K562 (cell line): ENCODE data around the gene MFSD2B. TPM values are rescaled to one million over a fixed set of nuclear protein-coding genes. Genes with fewer than 3 reads are reported as not detected.
A peak's percentile ranks its signal among the peaks of the same experiment; 100 is the strongest.
"Not testable (repeated sequence)": the region's sequence is repeated elsewhere in the genome, so short reads cannot be mapped to it uniquely, and the experiment has no call there.

ENCODE experiments used
- ATAC-seq: fragments of 200-7000 bp; cut with Tn5 transposase; 3 replicates; pipeline ENCODE4 v1.9.1; 2020; ENCODE audit warnings: moderate library complexity
- BruUV-seq: library from RNA; stranded (reverse); fragments of 400-500 nt; replicated peaks from 2 replicates; lab custom pipeline; 2021; lab: Mats Ljungman, UMichigan
- CTCF ChIA-PET: fragments of 300-600 bp; formaldehyde crosslinking; extraction: SDS; loops from one replicate; lab custom pipeline; 2021; ENCODE audit warnings: low intra/inter-chr PET ratio; lab: Yijun Ruan, JAX
- POLR2A ChIA-PET: fragments of 300-600, 350-650 bp; sonication (Branson Sonifier 250); formaldehyde crosslinking; extraction: SDS; loops from one replicate; lab custom pipeline; 2021; ENCODE audit warnings: antibody characterized with exemption, inconsistent platforms; lab: Yijun Ruan, JAX
- DNase-seq, 4 experiments: peaks; one replicate each; pipeline versions ENCODE4 v3.0.0 to v3.0.0-alpha.2; 2011 to 2018; ENCODE audit warnings: low spot score in 3 of 4, mixed read lengths in 3 of 4; ENCODE audit errors: extremely low read depth in 1 of 4
- FAIRE-seq: peaks from 2 replicates; lab custom pipeline; 2011; peaks lifted over from hg19 to GRCh38; lab: Jason Lieb, UNC
- H2AFZ ChIP-seq: 2 replicates; pipeline ENCODE4 v1.6.0; 2011; ENCODE audit warnings: low read depth, low read length, control low read depth, inconsistent platforms
- H3K27ac ChIP-seq: fragments of 200-600 bp; 3 replicates; pipeline ENCODE4 v1.8.0; 2011; ENCODE audit warnings: low read depth, mild to moderate bottlenecking, control low read depth, inconsistent platforms, low read length, moderate library complexity, mixed read lengths; ENCODE audit errors: extremely low read depth
- H3K27me3 ChIP-seq, 2 experiments: fragments of 300-600 bp in 1 of 2; 2 replicates in 1 of 2; 3 replicates in 1 of 2; pipeline versions ENCODE4 v1.6.0 to v1.8.0; 2011; ENCODE audit warnings: inconsistent platforms in 2 of 2, low read length in 2 of 2, mild to moderate bottlenecking in 1 of 2, mixed read lengths in 1 of 2, moderate library complexity in 1 of 2; ENCODE audit not compliant: control insufficient read depth in 2 of 2, insufficient read depth in 2 of 2
- H3K36me3 ChIP-seq: fragments of 300-600 bp; 3 replicates; pipeline ENCODE4 v1.8.0; 2011; ENCODE audit warnings: mild to moderate bottlenecking, low read length, inconsistent platforms; ENCODE audit not compliant: control insufficient read depth, insufficient read depth
- H3K4me1 ChIP-seq, 2 experiments: fragments of 200-600 bp in 1 of 2; replicated peaks in 1 of 2; 2 replicates in 1 of 2; 3 replicates in 1 of 2; pipeline versions ENCODE4 v1.5.1 to v1.8.0; 2011; ENCODE audit warnings: inconsistent platforms in 2 of 2, low read length in 2 of 2, mild to moderate bottlenecking in 1 of 2, mixed read lengths in 1 of 2, moderate library complexity in 1 of 2; ENCODE audit not compliant: control insufficient read depth in 2 of 2, insufficient read depth in 2 of 2
- H3K4me2 ChIP-seq: 2 replicates; pipeline ENCODE4 v1.6.1; 2011; ENCODE audit warnings: low read length, control low read depth, inconsistent platforms, mixed read lengths; ENCODE audit not compliant: insufficient read depth
- H3K4me3 ChIP-seq: fragments of 200-600 bp; sonication (generic), shearing (Covaris generic); 2 replicates; pipeline ENCODE4 v1.5.1; 2016; ENCODE audit warnings: control low read depth, inconsistent platforms
- H3K79me2 ChIP-seq: fragments of 200-600 bp; 3 replicates; pipeline ENCODE4 v1.8.0; 2011; ENCODE audit warnings: low read length, inconsistent platforms; ENCODE audit not compliant: control insufficient read depth, insufficient read depth
- H3K9ac ChIP-seq, 2 experiments: 2 replicates each; pipeline versions ENCODE4 v1.6.0 to v1.6.1; 2011; ENCODE audit warnings: low read depth in 2 of 2, low read length in 2 of 2, control low read depth in 1 of 2, inconsistent platforms in 1 of 2, mild to moderate bottlenecking in 1 of 2, mixed read lengths in 1 of 2; ENCODE audit not compliant: insufficient read depth in 1 of 2
- H3K9me1 ChIP-seq: one replicate; pipeline ENCODE4 v1.6.0; 2011; ENCODE audit warnings: inconsistent platforms, mild to moderate bottlenecking, low read length, moderate library complexity; ENCODE audit not compliant: control insufficient read depth, insufficient read depth
- H3K9me3 ChIP-seq: replicated peaks from 2 replicates; pipeline ENCODE4 v1.5.1; 2011; ENCODE audit warnings: low read depth, low read length, inconsistent platforms; ENCODE audit not compliant: control insufficient read depth, insufficient read depth
- H4K20me1 ChIP-seq: replicated peaks from 2 replicates; pipeline ENCODE4 v1.6.1; 2011; ENCODE audit warnings: low read length, inconsistent platforms, mixed read lengths; ENCODE audit not compliant: control insufficient read depth, insufficient read depth
- BCOR ChIP-seq: fragments of 450-650 bp; IDR thresholded peaks from 2 replicates; pipeline ENCODE4 v1.6.1; 2016
- BDP1 ChIP-seq: IDR thresholded peaks from 3 replicates; pipeline ENCODE4 v1.6.1; 2011; ENCODE audit not compliant: insufficient read length, insufficient read depth
- HINFP ChIP-seq: fragments of 450-650 bp; conservative IDR thresholded peaks from 2 replicates; pipeline ENCODE4 v1.6.1; 2016; ENCODE audit warnings: missing genetic modification characterization, low read depth, mild to moderate bottlenecking, control low read depth, missing compliant biosample characterization
- MAFF ChIP-seq: IDR thresholded peaks from 2 replicates; pipeline ENCODE4 v1.6.1; 2012; ENCODE audit warnings: low read length, improper control_type of control experiment
- MAFK ChIP-seq: IDR thresholded peaks from 2 replicates; pipeline ENCODE4 v1.6.1; 2011; ENCODE audit warnings: low read length, improper control_type of control experiment
- NFE2 ChIP-seq: IDR thresholded peaks from 2 replicates; pipeline ENCODE4 v1.6.1; 2014; ENCODE audit warnings: antibody characterized with exemption, low read depth
- TAF1 ChIP-seq: IDR thresholded peaks from 2 replicates; pipeline ENCODE4 v1.6.1; 2011; ENCODE audit warnings: mild to moderate bottlenecking, low read length, moderate library complexity; ENCODE audit not compliant: insufficient read depth, control insufficient read depth, severe bottlenecking; ENCODE audit errors: extremely low read depth
- ZNF324 ChIP-seq: fragments of 250-450 bp; sonication (Bioruptor Pico); IDR thresholded peaks from 2 replicates; pipeline ENCODE4 v1.4.0; 2020; ENCODE audit warnings: mild to moderate bottlenecking
- WGBS: fragments of 100-300 bp; shearing (Covaris generic); methylation state at CpG from one replicate; pipeline ENCODE4 v1.1.6; 2016; ENCODE audit warnings: low coverage, mixed read lengths; ENCODE audit not compliant: insufficient coverage; ENCODE audit errors: missing lambda C conversion rate; 5-methylcytosine and 5-hydroxymethylcytosine counted together
- in situ Hi-C: fragments of 300-500 bp; cut with MboI; formaldehyde crosslinking; loops from 4 replicates; pipeline ENCODE4 v1.15.0; 2018; ENCODE audit warnings: inconsistent platforms, mixed read lengths
- intact Hi-C: fragments of 100-400 bp; cut with micrococcal nuclease; formaldehyde crosslinking; loops from 2 replicates; pipeline ENCODE4 v1.14.2; 2022
- polyA plus RNA-seq, 8 experiments: library from polyadenylated mRNA; depleted of rRNA in 4 of 8; stranded (reverse) in 5 of 8; unstranded in 3 of 8; fragments of >200 nt; fragmentation: Nextera tagmentation in 2 of 8; fragmentation: Illumina TruSeq in 1 of 8; extraction: Ambion mirVana in 2 of 8; extraction: Trizol in 1 of 8; gene quantifications; 2 replicates each; pipeline versions ENCODE4 v1.2.1 to v1.2.3, GENCODE V29; 2011 to 2014; ENCODE audit warnings: inconsistent platforms in 1 of 8, missing spikeins in 1 of 8
- total RNA-seq, 7 experiments: library from RNA; depleted of rRNA in 6 of 7; stranded (reverse); fragments of >200 nt in 6 of 7; fragmentation: Illumina TruSeq in 2 of 7; extraction: Trizol in 2 of 7; gene quantifications; 2 replicates each; pipeline versions ENCODE4 v1.2.1 to v1.2.3, GENCODE V29; 2011 to 2021; ENCODE audit warnings: low replicate concordance in 1 of 7

The MFSD2B gene
- total and polyA plus RNA-seq, 9 of the 15 experiments (the other 6 are each of a cell fraction or from before 2014, with no cell fraction given): 2.6 to 10.9 (median 6.8) TPM

- Histone ChIP-seq H3K36me3 (peaks cover 28% of the 10 kb centered on the region), H3K79me2 (peaks cover 51% of the 10 kb centered on the region)
- 91% methylated on average over 6 of the region's 6 CpGs for WGBS
- H2AFZ ChIP-seq, H3K9ac ChIP-seq, H3K9me3 ChIP-seq, DNase-seq, H4K20me1 ChIP-seq, H3K4me3 ChIP-seq, H3K4me1 ChIP-seq, ATAC-seq, intact Hi-C loops, BruUV-seq, in situ Hi-C loops, FAIRE-seq, H3K4me2 ChIP-seq, H3K27ac ChIP-seq, H3K27me3 ChIP-seq, H3K9me1 ChIP-seq, CTCF ChIA-PET: not testable (repeated sequence)
- POLR2A ChIA-PET: interaction anchor here (0.6 kb wide), 1 partner anchor 116 kb away, joined by 3 read pairs; the partner anchor contains the start of gene ATAD2B
- 0 out of 2 replicates have a peak, but pooled peaks have one; percentile 18 for TF ChIP-seq BCOR
Measured at GRCh38 chr2:24043133-24043532, 33.2 kb downstream of the MFSD2B start.

GRCh38 chr2:24045511-24046508 lies 35.9 kb downstream of the MFSD2B start:
- CTCF ChIA-PET: no interaction called here
- H3K79me2 ChIP-seq: peaks cover 42% of the 10 kb centered on the region
- intact Hi-C loops: no loop called here
- BruUV-seq: no TSS peak
- H4K20me1 ChIP-seq: no peaks in the 10 kb centered on the region
- H3K4me1 ChIP-seq: peaks cover 8 to 22% of the 10 kb centered on the region in 2 experiments; a peak in 4 of 5 replicates
- in situ Hi-C loops: no loop called here
- peaks cover 0 to 6% of the 10 kb centered on the region in 2 experiments; a peak in 1 of 5 replicates for H3K27me3 ChIP-seq
- peak overlapping the region; percentile 64 for H3K4me3 ChIP-seq
- H3K36me3 ChIP-seq: peaks cover 8% of the 10 kb centered on the region; the same call in 1 of the 3 replicates
- 17% methylated on average over 7 of the region's 11 CpGs for WGBS
- H3K4me2 ChIP-seq: peak overlapping the region; percentile 82
- H3K9me1 ChIP-seq: no peaks in the 10 kb centered on the region
- peak overlapping the region; percentile 52 for H3K27ac ChIP-seq
- FAIRE-seq: no peak
- ATAC-seq: no peak
- H3K9ac ChIP-seq: peak overlapping the region in 1 of 2 experiments; percentile 62
- H3K9me3 ChIP-seq: no peaks in the 10 kb centered on the region
- no peak overlapping the region for H2AFZ ChIP-seq
- POLR2A ChIA-PET: interaction anchor here (0.5 to 2.1 kb wide), 5 partner anchors 9 to 176 kb away, joined by 3 to 8 read pairs (median 5); partner anchors contain the start of genes ATAD2B and SF3B6
- DNase-seq: peak in 1 of 4 experiments; percentile 16
- TF ChIP-seq TAF1: no peak
- peak; percentile 33 for TF ChIP-seq MAFF
- TF ChIP-seq NFE2: peak; percentile 69
- no peak for TF ChIP-seq ZNF324 (CRISPR knock-in tag)
- TF ChIP-seq BDP1: no peak
- peak; percentile 9; the same call in 1 of the 2 replicates for TF ChIP-seq MAFK
- no peak for TF ChIP-seq HINFP
